ENCODE results near the gene TMEM218. TPM values are rescaled to one million over a fixed set of nuclear protein-coding genes. Genes with fewer than 3 reads are reported as not detected.

Gene TMEM218
- total RNA-seq, 2 donors from 2014 or later, result 17.9 to 18.2 TPM

- Mint-ChIP-seq H3K9me3 (peaks cover 5% of the 10 kb centered on the region), H3K4me1 (peaks cover 19% of the 10 kb centered on the region), H3K36me3 (ENCODE audit: low read depth) (no peaks in the 10 kb centered on the region), H3K4me3 (no peak overlapping the region), H3K27ac (no peak overlapping the region), H3K27me3 (ENCODE audit: insufficient read depth) (peaks cover 23% of the 10 kb centered on the region)
- DNase-seq, result peak; percentile 84
- Histone ChIP-seq H3K9me3 (ENCODE audit: control insufficient read depth, low read length) (no peaks in the 10 kb centered on the region), H3K4me1 (ENCODE audit: control insufficient read depth, insufficient read depth, low read length) (peaks cover 3% of the 10 kb centered on the region), H3K36me3 (ENCODE audit: control insufficient read depth, insufficient read depth, low read length) (no peaks in the 10 kb centered on the region), H3K9ac (ENCODE audit: extremely low read depth, low read length, poor library complexity, severe bottlenecking) (no peak overlapping the region), H3K27ac (ENCODE audit: low read depth, low read length) (no peak overlapping the region), H3K27me3 (ENCODE audit: control insufficient read depth, insufficient read depth, low read length, poor library complexity, severe bottlenecking) (no peaks in the 10 kb centered on the region), H3K4me3 (ENCODE audit: low read length) (no peak overlapping the region)
- WGBS, 2 experiments (ENCODE audit: insufficient coverage in 1 of 2, insufficient read length in 1 of 2), result 77% methylated on average over 7 to 8 of the region's 8 CpGs
- TF ChIP-seq, protein P1, sequence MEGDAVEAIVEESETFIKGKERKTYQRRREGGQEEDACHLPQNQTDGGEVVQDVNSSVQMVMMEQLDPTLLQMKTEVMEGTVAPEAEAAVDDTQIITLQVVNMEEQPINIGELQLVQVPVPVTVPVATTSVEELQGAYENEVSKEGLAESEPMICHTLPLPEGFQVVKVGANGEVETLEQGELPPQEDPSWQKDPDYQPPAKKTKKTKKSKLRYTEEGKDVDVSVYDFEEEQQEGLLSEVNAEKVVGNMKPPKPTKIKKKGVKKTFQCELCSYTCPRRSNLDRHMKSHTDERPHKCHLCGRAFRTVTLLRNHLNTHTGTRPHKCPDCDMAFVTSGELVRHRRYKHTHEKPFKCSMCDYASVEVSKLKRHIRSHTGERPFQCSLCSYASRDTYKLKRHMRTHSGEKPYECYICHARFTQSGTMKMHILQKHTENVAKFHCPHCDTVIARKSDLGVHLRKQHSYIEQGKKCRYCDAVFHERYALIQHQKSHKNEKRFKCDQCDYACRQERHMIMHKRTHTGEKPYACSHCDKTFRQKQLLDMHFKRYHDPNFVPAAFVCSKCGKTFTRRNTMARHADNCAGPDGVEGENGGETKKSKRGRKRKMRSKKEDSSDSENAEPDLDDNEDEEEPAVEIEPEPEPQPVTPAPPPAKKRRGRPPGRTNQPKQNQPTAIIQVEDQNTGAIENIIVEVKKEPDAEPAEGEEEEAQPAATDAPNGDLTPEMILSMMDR (conservative IDR thresholded peaks at IDR 0.05), result peak; percentile 75
Observed at GRCh38 chr11:125114518-125114917, 3.1 kb upstream of the TMEM218 start.

DNA sequence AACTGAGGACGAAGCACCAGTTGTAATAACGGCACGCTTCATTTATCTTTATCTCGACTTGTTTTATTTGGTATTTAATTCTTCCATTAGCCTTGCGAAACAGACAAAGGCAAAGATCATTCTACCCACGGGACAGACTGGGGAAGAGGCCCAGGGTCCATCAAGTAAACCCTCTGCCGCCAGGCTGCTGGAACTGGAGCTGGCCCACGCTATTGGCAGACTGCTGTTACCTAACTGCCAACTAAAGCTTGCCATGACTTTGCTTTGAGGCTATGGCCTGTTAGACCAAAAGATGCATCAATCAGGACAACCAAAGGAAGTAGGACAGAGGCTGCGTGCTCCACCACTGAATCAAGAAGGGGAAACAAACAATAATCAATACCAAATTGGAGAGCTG is 780 bp upstream of the TMEM218 start:
- peak overlapping the region; percentile 82 for H3K27ac ChIP-seq (ENCODE audit: low read depth, low read length)
- Mint-ChIP-seq H3K9me3 (peaks cover 5% of the 10 kb centered on the region), H3K27me3 (ENCODE audit: insufficient read depth) (peaks cover 17% of the 10 kb centered on the region), H3K4me3 (peak overlapping the region; percentile 95), H3K36me3 (ENCODE audit: low read depth) (peaks cover 2% of the 10 kb centered on the region), H3K27ac (no peak overlapping the region), H3K4me1 (peaks cover 10% of the 10 kb centered on the region)
- no peaks in the 10 kb centered on the region for H3K36me3 ChIP-seq (ENCODE audit: control insufficient read depth, insufficient read depth, low read length)
- H3K4me3 ChIP-seq (ENCODE audit: low read length), result peak overlapping the region; percentile 71
- no peak for DNase-seq
- TF ChIP-seq, protein P1 (conservative IDR thresholded peaks at IDR 0.05), result no peak
- H3K27me3 ChIP-seq (ENCODE audit: control insufficient read depth, insufficient read depth, low read length, poor library complexity, severe bottlenecking), result no peaks in the 10 kb centered on the region
- H3K9me3 ChIP-seq (ENCODE audit: control insufficient read depth, low read length), result no peaks in the 10 kb centered on the region
- no peak overlapping the region for H3K9ac ChIP-seq (ENCODE audit: extremely low read depth, low read length, poor library complexity, severe bottlenecking)
- 92 to 99% methylated on average over 9 of the region's 9 CpGs for WGBS, 2 experiments (ENCODE audit: insufficient coverage in 1 of 2, insufficient read length in 1 of 2)
- H3K4me1 ChIP-seq (ENCODE audit: control insufficient read depth, insufficient read depth, low read length), result no peaks in the 10 kb centered on the region

DNA sequence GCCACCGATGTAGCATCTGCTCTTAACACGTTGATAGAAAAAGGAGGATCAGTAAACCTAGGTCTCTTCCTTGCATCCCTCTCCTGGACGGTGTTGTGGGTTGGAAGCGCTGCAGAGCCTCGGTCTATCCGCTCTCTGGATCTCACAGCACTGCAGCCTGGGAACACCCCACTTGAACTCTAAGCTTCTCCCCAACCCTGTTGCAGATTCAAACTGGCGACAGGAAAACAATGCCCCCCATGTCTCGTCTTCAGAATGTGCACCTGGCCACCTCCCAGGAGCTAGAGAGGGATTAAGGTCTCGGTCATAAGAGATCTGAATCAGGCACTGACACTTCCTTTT is 454 bp downstream of the TMEM218 start:
- H3K27ac ChIP-seq (ENCODE audit: low read depth, low read length), result no peak overlapping the region
- Mint-ChIP-seq H3K27ac (peak overlapping the region; percentile 97), H3K4me1 (peaks cover 10% of the 10 kb centered on the region), H3K9me3 (peaks cover 18% of the 10 kb centered on the region), H3K4me3 (peak overlapping the region; percentile 95), H3K27me3 (ENCODE audit: insufficient read depth) (peaks cover 12% of the 10 kb centered on the region), H3K36me3 (ENCODE audit: low read depth) (peaks cover 8% of the 10 kb centered on the region)
- peak overlapping the region; percentile 83 for H3K9ac ChIP-seq (ENCODE audit: extremely low read depth, low read length, poor library complexity, severe bottlenecking)
- H3K4me1 ChIP-seq (ENCODE audit: control insufficient read depth, insufficient read depth, low read length), result no peaks in the 10 kb centered on the region
- H3K9me3 ChIP-seq (ENCODE audit: control insufficient read depth, low read length), result peaks cover 10% of the 10 kb centered on the region
- H3K27me3 ChIP-seq (ENCODE audit: control insufficient read depth, insufficient read depth, low read length, poor library complexity, severe bottlenecking), result no peaks in the 10 kb centered on the region
- WGBS, 2 experiments (ENCODE audit: insufficient coverage in 1 of 2, insufficient read length in 1 of 2), result 0 to 2% methylated on average over 6 to 9 of the region's 9 CpGs
- TF ChIP-seq, protein P1 (conservative IDR thresholded peaks at IDR 0.05), result no peak
- no peaks in the 10 kb centered on the region for H3K36me3 ChIP-seq (ENCODE audit: control insufficient read depth, insufficient read depth, low read length)
- DNase-seq, result peak; percentile 77
- H3K4me3 ChIP-seq (ENCODE audit: low read length), result peak overlapping the region; percentile 91

Measured in endodermal cell (in vitro differentiated cells).